DMS114 treated with DMSO at 0.1 percent for 48 hours (cell line): ENCODE data around the gene LRRC28.

Experiments used
- DNase-seq: peaks from one replicate; lab custom pipeline; 2025; ENCODE audit not compliant: unreplicated experiment; lab: John Stamatoyannopoulos, UW

The LRRC28 gene

GRCh38 chr15:99249270-99249841 is 1.9 kb upstream of the LRRC28 start, which contains the start of gene TTC23:
Gene TTC23, minus strand, starts transcription at chr15:99249581. Its CDS starts 20,869 bp downstream, at chr15:99228712.
- peak; percentile 97 for DNase-seq

DNA sequence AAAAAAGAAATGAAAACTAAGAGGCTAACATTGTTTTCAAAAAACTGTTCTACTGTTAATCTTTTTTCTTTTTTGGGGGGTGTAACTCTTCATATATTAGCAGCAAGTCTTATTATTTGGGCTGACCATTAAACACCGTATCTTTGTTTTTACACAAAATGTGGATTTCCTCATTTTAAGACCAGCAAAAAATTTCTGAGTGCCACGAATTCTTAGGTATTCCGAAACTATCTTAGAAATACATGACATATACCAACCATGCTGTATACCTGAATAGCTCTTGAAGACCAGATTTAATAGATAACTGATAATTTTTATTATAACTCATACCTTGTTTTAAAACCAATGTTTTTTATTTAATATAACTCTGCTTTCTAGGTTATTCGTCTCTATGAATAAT is 1.3 kb upstream of the LRRC28 start:
- peak; percentile 45 for DNase-seq

- DNase-seq, result no peak
Measured at GRCh38 chr15:99250494-99250856, 806 bp upstream of the LRRC28 start.

DNA sequence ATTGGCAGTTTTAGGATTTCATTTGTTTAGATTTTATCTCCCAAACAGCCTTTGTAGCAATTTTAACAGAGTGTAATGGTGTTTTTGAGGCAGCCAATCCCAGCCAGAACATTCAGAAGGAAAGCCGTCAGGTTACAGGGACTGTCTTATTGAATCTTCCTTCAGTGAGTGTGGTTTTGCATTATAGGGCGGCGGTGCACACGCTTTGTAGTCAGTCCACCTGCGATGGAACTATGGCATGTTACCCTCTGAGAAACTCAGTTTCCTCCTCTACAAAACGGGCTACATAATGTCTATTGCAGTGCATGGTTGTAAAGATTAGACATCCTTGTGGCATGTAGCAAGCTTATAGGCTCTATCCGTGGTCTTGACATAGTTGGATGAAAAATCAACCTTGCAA is 1.0 kb downstream of the LRRC28 start:
- no peak for DNase-seq

DNA sequence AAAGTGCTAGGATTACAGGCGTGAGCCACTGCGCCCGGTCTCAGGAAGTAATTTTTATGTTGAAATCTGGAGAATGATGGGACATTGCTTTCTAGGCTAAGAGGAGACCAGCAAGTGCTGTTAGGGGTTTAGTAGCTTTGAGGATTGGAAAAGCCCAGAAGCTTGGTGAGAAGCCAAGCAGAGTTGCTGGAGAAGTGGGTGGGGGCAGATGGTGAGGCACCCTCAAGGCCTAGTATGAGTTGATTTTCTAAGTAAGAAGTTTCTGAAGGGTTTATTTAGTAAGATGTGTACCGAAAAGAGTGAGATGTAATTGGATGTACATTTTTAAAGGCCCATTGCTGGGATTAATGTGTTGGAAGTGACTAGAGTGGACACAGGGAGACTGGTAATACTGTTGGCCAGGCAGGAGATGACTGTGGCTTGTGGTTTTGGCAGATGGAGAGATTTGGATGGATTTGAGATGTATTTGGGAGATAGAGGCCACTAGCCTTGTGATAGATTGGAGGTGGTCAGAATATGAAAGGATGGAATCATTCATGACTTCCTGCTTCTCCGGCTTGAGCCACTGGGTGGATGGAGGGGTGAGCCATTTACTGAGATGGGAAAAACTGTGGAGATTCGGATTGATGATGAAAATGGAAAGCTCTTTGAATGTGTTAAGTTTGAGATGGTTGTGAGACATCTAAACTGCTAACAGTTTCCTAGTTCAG is 2.3 kb downstream of the LRRC28 start:
- no peak for DNase-seq

- DNase-seq, result no peak
Measured at GRCh38 chr15:99257107-99257750, 5.9 kb downstream of the LRRC28 start.

DNA sequence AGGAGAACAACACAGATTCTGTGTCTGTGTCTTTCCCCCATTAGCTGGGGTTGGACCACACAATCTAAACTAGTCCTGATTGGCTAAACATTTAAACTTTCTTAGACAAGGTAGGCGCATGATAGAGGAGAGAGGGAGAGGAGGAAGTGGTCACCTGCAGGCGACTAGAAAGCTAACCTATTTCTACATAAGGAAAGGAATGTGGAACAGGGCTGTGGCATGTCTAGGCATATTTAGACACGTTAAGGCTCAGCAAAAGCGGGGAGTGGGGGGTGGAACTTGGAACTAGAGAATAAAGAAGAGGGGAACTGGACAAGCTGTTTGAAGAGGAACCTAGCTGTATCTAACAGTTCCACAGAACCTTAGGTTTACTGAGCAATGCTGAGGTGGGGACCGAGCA is 12.8 kb downstream of the LRRC28 start:
- no peak for DNase-seq

DNA sequence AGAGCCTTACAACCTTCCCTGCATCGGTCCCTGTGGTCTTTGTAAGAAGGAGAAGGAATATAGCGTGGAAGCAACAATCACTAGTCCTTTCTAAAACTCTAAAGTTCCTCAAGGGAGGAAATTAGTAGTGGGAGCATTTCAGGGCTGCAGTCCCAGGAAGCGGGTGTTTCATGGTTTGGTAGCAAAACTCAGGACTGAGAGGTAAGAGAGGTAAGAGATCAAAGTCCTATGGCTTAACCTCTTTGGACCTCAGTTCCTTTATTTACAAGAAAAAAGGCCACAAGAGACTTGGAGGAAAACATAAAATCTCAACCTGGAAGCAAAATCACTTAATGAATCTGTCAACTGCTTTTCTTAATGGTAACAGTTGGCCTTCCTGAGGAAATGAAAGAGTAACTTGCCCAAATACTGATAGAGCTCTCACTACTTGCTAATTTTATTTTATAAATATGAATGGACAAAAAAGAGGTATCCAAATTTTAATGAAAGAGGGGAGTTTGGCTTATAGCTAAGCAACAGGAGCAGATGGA is 14.3 kb downstream of the LRRC28 start:
- no peak for DNase-seq

DNA sequence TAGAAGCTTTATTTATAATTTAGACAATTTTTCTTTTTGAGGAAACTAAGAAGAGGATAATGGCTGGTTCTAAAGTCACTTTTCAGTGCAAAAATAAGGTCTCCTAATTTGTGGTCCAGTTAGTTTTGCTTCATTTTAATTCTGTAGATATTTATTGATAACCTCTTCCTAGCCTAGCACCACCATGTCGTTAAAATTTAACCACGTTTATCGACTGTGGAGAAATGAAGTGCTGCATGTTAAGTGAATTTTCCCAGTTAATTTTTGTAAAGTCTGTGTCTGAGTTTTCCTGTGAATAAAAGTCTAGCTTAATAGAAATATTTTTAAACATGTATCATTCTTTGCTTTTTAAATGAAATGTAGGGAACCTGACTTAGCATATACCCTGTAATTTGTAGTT is 16.7 kb downstream of the LRRC28 start:
- no peak for DNase-seq

DNA sequence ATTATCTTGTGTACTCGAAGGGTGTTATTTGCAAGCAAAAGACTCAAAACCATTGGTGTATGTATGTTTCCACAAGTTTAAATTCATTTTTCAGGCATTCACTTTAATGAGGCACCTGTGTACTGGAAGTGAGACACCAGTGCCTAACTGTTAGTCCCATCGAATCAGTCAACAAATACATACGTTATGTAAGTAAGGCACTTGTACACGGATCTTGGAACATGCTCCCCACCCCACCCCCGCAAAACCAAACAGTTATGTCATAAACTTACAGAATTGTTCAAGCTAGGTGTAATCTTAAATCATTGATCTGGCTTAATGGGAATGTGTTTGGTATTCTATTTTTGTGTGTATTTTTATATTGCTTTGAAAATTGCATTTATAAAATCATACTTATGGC is 17.1 kb downstream of the LRRC28 start:
- DNase-seq, result no peak

- DNase-seq, result no peak
Measured at GRCh38 chr15:99273801-99274200, 22.5 kb downstream of the LRRC28 start.

DNA sequence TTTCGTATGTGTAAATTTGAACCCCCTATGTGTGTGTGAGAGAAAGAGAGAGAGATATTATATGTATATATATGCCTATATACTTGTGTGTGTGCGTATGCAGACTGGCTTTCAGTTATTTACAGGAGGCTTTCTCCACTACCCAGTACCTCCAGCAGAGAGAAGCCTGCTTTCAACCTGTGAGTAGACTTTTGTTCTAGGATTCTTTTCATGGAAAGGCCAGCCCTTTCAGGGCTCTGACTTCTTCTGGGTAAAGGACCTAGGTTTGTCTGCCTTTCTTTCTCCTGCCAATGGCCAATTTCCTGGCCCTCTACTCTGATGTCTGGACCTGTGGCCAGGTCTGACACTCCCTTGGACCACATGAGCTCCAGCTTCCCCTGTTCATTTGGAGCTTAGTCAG is 23.8 kb downstream of the LRRC28 start:
- DNase-seq, result no peak

- no peak for DNase-seq
Measured at GRCh38 chr15:99275525-99276128, 24.3 kb downstream of the LRRC28 start.

DNA sequence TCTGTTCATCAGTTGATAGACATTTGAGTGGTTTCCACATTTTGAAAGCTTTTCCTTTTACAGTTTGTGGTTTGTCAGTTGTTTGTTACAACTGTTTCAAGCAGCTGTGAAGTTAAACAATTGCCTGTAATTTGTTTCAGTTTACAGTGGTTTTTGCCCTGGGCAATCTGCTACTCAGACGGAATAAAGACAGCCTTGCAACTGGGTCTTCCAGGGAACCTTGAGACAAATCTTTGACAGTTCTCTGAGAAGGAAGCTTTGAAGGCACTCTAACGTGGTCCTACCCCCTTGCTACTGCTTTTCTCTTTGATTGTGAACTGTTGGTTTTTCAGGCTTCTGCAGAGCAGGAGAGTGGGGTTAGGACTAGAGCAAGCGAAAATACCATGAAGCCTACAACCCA is 28.0 kb downstream of the LRRC28 start:
- no peak for DNase-seq

DNA sequence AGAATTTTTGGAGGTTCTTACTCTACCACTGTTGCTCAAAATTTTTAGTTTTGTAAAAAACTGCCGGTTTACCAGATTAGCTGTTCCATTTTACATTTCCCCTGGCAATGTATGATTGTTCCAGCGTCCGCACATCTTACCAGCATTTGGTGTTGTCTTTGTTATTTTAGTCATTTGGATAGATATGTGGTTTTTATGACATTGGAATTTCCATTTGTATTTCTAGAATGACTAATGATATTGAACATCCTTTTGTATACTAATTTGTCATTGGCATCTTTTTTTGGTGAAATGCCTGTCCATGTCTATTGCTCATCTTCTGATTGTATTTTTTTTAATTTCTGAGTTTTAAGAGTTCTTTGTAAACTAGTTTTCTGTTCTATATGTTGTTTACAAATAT is 28.5 kb downstream of the LRRC28 start:
- DNase-seq, result no peak

DNA sequence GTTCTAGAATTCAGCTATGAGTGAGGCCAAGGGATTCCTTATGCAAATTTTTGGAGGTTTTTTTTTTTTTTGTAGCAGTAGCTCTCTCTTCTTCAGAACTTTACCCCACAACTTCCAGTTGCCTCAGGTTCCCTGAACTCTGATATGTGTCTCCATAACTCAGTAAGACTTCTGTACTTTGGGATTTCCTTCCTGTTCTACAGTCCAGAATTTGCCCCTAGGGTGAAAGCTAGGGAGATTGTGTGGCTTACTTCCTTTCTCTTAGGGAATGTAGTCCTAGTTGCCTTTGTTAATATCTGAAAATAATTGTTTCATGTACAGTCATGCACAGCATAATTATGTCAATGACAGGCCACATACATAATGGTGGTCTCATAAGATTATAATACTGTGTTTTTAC is 30.8 kb downstream of the LRRC28 start:
- DNase-seq, result no peak

DNA sequence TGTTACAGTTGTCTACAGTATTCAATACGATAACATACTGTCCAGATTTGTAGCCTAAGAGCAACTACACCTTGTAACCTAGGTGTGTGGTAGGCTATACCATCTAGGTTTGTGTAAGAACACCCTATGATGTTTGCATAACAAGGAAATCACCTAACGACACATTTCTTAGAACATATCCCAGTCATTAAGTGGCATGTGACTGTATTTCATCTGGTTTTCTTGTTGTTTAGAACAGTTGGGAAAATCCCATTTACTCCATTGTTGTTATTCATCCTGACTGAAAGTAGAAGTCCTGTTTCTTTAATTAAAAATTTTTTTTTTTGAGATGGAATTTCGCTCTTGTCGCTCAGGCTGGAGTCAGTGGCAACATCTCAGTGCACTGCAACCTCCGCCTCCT is 31.3 kb downstream of the LRRC28 start:
- DNase-seq, result no peak

DNA sequence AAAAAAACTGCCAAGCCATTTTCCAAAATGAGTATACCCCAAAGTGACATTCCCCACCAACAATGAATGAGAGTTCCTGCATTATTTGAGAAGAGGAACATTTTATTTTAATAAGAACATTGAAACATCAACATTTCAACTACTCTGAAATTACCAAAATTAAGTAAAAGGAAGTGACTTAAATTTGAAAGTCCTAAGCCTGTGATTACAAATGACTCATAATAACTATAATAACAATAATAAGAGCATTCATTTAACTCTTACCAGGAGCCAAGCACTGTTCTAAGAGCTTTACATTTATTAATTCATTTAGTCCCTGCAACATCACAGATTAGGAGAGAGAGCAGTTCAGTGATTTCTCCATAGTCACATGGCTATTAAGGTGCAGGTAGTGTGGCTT is 32.4 kb downstream of the LRRC28 start:
- DNase-seq, result no peak

DNA sequence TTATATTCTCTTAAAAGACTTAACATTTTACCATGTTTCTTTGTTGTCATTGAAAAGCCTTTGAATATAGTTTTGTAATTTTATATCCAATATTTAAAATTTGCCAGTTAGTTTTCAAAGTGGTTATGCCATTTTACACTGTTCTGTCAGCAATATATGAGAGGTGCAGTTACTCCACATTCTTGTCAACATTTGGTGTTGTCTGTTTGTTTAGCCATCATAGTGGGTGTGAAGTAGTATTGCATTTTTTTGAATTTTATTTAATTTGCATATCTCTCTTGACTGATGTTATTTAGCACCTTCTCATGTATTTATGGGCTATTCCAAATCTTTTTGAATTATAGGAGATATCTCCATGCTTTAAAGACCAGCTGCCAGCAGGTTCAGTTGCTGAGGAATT is 40.4 kb downstream of the LRRC28 start:
- no peak for DNase-seq

- no peak for DNase-seq
Measured at GRCh38 chr15:99295840-99296239, 44.6 kb downstream of the LRRC28 start.

- DNase-seq, result no peak
Measured at GRCh38 chr15:99296386-99296785, 45.1 kb downstream of the LRRC28 start.

DNA sequence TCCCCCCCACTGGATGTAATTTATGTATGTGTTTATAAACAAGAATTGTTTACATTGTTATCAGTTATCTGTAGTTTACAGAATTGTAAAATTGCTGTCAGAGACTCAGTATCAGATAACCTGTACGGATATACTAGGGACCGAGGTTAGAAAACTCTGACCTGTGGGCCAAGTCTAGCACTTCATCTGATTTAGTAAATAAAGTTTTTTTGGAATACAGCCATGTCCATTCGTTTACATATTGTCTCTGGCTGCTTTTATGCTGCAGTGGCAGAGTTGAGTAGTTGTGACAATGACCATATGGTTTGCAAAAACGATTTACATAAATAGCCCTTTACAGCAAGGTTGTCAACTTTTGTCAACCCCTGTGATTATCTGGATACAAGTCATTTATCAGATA is 52.6 kb downstream of the LRRC28 start:
- no peak for DNase-seq
